SW480 (cell line): ENCODE measurements around the gene ARHGEF16.

Experiments
- DNase-seq: peaks from one replicate; pipeline ENCODE4 v3.0.0-alpha.2; 2016; ENCODE audit warnings: low spot score

ARHGEF16 gene

DNA sequence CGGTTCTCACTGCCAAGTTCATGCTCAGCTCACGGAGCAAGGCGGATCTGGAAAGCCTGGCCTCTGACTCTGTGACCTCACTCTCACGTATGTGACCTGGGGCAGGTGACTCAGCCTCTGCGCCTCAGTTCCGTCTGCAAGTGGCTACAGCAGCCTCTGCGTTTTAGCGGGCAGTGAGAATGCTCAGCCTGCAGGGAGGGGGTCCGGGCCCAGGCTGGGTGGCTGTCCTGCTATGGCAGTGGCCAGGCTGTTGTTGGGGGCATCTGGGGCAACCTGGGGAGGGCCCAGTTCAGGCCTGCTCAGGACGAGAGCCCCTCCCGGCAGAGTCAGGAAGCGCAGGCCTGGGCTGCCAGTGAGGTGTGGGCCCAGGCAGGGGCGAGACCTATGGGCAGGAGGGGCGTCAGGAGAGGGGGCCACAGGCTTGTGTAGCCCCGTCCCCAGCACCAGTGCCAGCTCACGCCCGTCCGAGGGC lies 27.9 kb downstream of the ARHGEF16 start:
- peak; percentile 78 for DNase-seq

DNA sequence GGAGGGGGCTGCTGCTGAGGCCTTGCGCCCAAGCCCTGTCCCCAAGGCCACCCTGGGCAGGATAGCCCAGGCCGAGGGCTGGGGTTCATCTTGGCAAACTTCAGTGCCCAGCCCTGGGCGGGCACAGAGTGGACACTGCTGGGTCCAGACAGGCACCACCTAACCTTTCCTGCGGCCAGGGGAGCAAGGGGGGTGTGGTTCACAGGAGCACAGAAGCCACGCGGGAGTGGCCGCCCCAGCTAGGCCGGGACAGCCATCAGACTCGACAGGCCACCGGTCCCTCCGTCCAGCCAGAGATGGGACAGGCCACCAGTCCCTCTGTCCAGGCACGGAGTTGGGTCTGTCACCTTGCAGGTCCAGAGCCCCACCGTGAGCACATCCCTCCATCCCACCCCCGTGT lies 28.9 kb downstream of the ARHGEF16 start:
- DNase-seq: no peak

DNA sequence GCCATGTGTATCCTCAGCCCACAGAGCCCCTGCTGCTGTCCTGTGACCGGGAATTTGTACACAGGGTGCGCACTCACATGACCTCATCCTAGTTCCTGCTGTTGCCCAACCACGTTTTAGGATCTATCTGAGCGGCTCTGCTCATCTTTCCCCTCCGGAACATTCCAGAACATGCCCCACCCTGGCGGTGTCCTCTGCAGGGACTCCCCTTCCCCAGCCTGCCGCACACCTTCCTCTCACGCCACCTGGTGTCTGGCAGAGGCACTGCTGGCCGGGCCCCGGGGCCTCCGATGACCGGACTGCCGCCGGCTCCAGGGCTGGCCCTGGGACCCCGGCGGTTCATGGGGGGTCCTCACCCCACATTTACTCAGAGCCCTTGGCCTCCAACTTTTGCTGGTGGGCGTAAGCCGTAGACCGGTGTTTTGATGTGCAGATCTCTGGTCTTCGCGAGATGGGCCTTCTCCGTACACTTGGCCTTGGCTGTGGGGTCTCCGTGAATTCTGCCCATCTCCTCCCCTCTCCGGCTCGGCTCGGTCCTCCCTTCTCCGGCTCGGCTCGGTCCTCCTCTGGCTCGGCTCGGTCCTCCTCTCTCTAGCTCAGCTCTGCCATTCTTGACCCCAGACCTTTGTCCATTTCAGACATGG lies 29.5 kb downstream of the ARHGEF16 start:
- peak; percentile 42 for DNase-seq

DNA sequence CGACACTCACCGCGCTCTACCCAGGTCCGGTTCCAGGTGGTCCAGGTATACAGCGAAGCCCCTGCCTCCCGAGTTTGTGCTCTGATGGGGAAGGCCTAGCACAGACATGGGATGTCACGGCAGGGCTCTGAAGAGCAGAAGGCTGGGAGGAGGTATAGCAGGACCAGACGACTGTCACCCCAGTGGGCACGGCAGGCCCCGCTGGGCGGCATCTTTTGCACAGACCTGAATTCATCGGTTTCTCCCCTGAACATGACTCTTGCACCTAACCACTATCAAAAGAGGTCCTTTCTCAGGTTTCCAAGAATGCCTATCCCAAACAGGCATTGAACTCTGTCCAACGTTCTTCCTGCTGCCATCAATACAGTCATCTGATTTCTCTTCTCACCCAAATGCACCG lies 30.6 kb downstream of the ARHGEF16 start:
- no peak for DNase-seq

DNA sequence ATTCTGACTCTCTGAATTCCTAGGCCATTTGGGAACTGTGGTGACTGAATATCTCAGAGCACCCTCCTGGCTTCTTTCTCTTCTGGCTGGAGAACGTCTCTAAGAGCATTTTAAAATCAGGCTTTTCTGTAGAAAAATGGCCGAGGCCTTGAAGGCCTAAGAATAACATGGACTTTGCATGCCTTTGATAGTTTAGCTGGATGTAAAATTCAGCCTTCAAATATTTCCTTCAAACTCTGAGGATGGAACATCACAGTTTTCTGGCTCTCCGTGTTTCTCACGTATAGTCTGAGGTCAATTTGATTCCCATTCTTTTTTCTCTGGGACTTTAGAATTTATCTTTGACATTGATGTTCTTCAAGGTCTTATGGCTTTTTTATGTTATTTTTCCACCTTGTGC lies 34.0 kb downstream of the ARHGEF16 start:
- DNase-seq: no peak

DNA sequence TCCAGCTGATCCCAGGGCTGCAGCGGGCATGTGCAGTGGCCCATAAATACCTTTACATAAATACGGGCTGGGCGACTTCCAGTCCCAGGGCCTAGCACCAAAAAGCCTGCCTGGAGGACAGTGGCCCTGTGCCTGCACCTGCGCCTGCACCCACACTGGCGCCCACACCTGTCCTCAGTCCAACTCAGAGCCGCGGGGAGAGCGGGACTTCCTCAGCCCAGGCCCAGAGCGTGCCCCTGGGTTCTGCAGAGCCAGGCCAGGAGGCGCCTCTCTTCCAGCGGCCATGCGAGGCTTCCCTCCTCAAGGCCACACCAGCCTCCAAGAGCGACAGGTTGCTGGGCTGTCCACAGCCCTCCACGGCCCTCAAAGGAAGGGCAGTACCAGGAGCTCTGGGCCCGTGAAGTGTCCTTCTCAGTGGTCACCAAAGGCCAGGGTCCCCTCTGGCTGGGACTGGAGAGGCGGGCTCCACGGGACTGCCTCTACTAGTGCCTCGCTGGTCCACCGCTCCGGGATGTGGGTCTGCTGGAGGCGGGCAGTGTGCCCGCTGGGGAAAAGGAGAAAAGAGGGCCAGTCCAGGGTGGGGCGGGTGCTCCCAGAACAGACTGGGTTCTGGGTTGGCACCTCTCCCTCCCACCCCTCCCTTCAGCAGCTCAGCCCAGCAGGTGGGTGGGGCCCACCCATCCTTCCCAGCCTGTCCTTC lies 35.7 kb downstream of the ARHGEF16 start:
- no peak for DNase-seq

DNA sequence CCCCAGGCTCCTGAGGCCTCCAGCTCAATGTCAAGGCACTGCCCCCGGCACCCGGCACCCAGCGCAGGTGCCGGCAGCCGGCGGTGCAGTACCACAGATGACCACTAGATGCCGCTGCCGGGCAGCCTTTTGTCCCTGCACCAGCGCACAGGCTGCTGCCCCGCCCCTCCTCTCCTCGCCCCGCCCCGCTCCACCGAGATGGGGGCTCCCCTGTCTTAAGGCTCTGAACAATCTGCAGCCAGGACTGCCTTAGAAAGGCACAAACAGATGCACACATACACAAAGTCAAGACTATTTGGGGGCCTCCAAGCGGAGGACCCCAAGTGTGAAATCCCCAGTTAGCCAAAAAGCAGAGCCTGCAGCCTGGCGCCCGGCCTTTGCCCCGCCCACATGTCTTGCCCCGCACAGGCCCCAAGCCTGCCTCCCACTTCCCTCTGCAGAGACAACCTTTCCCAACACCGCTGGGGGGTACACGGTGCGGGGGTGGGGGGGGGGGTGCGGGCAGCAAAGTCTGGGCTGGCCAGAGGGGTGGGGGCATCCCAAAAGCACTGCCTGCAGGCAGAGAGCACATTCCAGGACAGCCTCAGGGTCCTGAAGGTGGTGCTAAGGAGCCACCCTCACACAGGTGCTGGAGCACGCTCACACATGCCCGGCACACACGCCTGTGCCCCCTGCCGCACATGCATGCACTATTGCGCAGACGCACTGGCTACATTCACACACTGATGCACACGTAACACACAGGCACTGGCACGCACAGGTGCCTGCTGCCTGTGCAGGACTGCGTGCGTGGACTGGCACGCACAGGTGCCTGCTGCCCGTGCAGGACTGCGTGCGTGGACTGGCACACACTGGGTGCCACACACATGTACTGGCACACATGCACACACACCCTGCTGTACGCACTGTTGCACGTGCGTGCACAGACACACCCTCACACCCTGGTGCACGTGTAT lies 37.1 kb downstream of the ARHGEF16 start:
- no peak for DNase-seq

DNA sequence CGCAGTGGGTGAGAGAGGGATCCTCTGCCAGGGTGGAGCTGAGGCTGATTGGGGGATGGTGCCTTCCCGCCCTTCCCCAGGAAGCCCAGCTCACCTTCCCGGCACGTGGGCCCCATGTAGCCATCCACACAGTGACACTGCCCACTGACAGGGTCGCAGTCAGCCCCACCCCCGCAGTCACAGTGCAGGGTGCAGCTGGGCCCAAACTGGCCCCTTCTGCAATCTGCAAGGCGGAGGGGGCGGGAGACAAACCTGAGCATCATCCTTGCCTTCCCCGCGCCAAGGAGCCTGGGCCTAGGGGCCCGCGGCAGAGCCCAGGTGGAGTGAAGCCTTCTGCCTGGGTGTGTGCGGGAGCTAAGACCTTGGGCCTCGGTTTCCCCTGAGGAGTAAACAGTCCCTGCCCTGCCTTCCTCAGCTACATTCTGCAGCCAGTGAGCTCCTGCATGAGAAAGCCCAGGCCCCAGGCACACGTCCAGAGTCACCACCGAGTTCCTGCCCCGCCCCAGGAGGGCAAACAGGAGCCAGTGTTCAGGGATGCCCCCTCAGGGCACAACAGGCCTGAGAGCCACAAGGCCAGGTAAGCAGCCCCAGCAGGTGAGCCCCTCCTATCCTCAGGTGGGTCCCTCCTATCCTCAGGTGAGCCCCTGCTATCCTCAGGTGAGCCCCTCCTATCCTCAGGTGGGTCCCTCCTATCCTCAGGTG lies 38.2 kb downstream of the ARHGEF16 start:
- no peak for DNase-seq

DNA sequence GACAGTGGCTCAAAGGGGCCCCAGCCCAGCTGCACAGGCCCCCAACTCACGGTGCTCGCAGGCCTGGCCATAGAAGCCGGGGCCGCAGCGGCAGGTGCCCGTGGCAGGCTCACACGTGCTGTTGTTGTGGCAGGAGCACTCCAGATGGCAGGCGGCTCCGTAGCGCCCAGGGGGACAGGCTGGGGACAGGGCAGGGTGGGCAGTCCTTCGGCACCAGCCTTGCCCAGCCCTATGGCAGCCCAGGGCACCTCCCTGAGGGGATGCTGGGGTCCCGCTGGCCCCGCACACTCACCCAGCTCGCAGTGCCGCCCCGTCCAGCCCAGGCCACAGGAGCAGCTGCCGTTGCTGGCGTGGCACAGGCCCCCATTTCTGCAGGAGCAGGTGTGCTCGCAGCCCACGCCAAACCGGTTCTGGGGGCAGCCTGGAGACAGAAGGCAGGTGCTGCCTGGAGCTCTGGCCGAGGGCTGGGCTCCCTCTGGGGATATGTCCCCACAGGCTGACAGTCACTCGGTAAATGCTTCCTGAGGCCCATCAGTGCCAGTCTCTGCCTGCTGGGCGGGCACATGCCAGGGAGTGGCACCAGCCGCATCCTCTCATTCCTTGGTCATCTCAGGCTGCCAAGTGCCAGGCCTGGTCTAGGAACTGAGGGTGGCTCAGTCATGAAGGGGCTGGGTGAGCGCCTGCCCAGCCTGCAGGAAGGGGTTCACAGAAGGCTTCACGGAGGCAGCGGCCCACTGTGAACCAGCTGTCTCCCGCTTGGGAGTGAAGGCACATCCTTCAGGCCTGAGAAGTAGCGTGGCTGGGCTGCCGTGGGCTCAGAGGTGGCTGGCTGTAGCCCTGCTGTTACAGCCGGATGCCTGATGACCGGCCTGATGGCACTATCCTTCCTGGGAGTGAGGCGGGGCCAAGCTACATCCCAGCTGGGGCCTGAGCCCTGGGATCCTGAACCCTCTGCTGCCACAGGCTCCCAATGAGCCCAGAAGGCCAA lies 40.1 kb downstream of the ARHGEF16 start:
- no peak for DNase-seq

DNA sequence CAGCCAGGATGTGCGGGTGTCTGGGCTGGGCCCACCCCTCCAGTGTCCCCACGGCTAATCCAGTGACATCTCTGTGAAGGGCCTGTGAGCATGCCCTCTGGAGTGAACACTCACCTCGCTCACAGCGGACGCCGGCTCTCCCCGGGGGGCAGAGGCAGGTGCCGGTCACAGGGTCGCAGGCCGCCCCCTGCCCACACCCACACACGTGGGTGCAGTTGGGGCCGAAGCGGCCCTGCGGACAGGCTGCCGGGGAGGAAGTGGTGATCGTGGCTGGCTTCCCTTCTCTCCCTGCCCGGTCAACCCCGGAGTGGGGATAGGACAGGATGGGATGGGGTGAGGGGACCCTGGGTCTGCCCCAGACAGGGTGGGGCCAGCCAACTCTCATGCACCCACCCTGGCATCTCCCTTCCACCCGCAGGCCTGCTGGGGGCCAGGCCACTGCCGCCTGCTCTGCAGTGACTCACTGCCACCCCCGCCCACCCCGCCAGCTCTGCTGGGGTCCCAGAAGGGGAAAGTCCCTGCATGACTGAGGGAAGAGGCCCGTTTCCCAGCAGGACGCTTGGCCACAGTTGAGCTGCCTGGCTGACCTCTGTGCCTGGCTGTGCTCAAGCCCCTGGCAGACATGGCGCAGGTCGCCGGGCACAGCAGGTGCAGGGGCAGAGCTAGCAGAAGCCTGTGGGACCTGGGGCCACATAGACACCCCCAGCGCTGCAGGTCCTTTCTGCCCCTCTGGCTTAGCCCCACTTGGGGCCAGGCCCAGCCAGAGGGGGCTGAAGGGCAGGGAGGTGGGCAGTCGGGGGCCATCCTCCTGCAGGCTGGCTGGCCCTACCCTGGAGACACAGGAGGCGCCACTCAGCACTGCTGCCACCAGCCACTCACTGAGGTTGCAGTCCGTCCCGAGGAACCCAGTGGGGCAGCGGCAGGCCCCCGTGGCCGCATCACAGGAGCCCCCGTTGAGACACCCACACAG lies 41.6 kb downstream of the ARHGEF16 start:
- no peak for DNase-seq

DNA sequence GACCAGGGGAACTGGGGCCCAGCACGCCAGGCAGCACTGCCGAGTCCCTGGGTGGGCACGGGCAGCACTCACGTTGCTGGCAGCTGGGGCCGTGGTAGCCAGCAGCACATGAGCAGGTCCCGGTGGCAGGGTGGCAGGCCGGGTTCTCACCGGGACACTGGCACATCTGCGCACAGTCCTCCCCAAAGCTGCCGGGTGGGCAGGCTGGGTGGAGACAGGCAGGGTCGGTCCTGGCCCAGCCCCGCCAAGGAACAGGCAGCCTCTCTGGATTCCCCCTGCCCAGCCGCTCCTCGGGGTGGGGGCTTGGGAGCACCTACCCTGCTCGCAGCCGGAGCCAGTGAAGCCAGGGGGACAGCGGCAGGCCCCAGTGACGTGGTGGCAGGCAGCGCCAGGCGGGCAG lies 42.5 kb downstream of the ARHGEF16 start:
- DNase-seq: no peak

DNA sequence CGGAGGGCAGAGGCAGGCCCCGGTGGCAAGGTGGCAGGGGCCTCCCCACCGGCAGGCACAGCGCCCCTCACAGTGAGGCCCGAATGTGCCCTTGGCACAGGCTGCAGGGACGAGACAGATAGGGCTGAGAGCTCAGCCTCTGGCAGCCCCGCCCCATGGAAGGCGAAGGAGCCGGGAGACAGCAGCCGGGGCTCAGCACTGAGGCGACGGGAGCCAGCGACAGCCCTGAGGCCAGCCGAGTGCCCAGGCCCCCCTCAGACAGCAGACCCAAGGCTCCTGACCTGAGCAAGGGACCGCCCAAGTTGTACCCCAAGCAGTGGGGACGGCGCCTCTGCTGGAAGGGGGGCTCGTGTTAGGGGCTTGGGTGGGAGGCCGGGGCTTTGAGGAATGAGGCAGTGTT lies 43.1 kb downstream of the ARHGEF16 start:
- DNase-seq: no peak

DNA sequence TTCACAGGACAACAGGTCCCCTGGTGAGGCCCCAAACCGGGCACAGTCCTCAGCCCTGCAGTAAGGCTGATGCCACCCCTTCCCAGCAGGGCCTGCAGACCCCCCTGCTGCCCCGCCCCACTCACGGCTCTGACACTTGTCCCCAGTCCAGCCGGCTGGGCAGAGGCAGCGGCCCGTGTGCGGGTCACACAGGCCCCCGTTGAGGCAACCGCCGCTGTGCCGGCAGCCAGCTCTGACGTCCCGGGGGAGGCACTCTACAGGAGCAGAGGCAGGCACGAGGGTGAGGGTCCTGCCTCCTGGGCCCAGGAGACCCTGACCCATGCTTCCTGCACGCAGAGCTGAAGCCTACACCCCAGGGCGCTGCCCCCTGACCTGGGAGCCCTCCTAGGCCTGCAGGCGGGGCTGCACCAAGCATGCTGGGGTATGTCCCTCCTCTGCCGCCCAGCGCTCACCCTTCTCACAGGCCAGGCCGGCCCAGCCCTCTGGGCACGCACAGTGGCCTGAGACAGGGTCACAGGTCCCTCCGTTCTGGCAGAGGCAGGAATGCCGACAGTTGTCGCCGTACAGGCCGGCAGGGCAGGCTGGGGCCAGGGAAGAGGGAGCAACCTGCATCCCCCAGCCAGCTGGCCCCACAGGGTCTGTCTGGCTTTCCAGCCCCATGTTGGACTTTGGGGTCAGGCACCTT lies 43.9 kb downstream of the ARHGEF16 start:
- DNase-seq: no peak

DNA sequence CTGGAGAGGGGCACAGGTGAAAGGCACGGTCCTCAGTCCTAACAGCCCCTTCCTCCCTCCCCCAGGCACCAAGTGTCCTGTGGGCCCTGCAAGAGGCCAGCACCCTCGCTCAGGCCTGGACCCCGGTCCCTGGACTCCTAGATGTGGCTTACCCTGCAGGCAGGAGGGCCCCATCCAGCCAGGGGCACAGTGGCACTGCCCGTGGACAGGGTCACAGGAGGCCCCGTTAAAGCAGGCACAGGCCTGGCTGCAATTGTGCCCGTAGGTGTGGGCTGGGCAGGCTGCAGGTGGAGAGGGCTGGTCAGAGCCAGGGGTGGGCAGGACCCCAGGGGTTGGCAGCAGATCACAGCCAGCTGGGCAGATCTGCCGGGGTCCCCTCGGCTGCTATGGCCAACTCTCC lies 44.5 kb downstream of the ARHGEF16 start:
- DNase-seq: no peak

DNA sequence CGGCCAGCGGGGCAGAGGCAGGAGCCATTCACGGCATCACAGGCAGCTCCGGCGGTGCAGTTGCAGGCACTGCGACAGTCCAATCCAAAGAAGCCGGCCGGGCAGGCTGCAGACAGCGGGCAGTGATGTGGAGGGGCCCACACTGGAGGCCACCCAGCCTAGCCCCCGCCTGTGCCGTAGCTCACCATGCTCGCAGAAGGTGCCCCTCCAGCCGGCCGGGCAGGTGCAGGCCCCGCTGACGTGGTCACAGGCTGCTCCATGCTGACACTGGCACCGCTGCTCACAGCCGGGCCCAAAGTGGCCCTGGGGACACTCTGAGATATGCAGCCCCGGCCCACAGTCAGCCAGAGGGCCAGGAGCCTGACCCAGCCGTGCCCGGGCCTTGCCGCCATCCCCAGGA lies 45.1 kb downstream of the ARHGEF16 start:
- DNase-seq: no peak

DNA sequence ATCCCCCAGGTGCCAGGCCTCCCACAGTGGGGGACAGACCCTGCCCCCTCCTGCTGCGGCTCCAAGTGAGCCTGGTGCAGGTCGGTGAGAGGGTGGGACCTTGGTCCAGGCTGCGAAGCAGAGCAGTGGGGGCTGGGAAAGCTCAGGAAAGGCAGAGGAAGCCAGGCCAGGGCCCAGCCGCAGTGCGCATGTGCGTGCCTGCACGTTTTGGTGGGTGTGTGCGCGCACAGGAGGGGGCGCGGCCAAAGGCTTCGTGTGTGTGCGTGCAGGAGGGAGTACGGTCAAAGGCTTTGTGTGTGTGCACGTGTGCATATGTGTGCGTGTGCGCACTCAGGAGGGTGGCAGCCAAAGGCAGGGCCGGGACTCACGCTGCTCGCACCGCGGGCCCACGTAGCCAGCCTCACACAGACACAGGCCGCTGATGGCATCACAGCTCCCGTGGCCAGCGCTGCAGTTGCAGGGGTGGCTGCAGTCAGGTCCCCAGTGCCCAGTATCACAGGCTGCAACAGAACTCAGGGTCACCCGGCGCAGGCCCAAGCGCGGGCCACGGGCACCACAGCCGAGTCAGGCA lies 45.9 kb downstream of the ARHGEF16 start:
- no peak for DNase-seq

DNA sequence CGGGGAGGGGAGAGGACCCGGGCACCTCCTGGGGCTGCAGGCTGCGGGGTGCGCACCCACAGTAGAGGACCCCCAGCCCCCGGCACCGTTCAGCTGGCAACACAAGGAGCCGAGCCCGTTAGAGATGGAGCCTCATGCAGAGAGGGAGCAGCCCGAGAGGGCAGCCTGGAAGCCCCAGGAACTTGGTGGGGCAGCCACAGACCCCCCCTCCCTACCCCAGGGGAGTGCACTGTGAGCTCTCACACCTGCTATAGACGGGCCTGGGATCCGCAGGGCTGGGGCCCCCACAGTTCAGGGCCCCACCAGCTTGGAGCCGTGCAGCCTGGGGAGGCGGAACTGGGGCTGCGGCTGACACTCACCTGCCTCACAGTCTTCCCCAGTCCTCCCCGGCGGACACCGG lies 47.0 kb downstream of the ARHGEF16 start:
- DNase-seq: no peak

DNA sequence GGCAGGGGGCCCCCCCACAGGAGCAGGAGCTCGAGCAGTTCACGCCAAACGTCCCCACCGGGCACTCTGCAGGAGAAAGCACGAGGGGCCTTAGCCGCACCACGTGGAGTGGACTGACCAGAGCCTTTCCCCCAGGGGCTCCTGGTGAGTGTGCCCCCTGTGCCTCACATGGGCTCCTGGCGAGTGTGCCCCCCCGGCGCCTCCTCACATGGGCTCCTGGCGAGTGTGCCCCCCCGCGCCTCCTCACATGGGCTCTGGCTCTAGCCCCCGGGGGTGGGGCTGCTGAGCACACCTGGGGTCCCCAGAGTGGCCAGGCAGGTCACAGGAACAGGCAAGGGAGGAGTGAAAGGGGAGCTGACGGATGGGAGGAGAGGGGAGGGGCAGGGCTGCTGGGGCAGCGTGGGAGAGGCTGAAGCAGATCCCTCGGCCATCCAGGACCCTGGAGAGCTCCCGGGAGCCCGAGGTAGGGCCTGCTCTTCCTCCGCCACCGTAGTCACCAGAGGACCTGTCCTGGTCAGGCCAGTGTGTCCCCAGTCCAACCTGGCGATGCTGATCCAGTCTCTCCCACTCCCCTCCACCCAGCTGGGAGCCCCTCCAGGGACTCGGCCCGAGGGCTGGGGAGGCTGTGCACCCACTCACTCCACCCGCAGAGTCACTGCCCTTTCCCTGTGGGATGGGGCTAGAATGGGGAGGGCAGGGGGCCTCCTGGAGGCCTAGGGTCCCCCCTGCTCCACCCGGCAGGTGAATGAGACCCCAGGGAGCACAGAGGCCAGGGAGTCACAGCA lies 47.6 kb downstream of the ARHGEF16 start:
- DNase-seq: no peak
